Spleen (tissue), 11 donors: ENCODE measurements around the gene NFKBIE. TPM values are rescaled to one million over a fixed set of nuclear protein-coding genes. Genes with fewer than 3 reads are reported as not detected.

Experiments
- DNase-seq: peaks from one replicate; pipeline ENCODE4 v3.0.0-alpha.2; 2020
- H3K27ac ChIP-seq, 8 donors: fragments of 200-600 bp; sonication (generic) in 7 of 8; 1 replicate in 4 of 8; 2 replicates in 4 of 8; pipeline versions ENCODE4 v1.5.0 to v1.8.0; 2016 to 2021; ENCODE audit warnings: inconsistent platforms in 4 of 8, mild to moderate bottlenecking in 4 of 8, moderate library complexity in 1 of 8
- H3K27me3 ChIP-seq, 7 donors: fragments of 200-600 bp; sonication (generic) in 6 of 7; replicated peaks in 1 of 7; 1 replicate in 4 of 7; 2 replicates in 3 of 7; pipeline versions ENCODE4 v1.5.0 to v1.8.0; 2016 to 2021; ENCODE audit warnings: inconsistent platforms in 3 of 7, mild to moderate bottlenecking in 1 of 7
- H3K36me3 ChIP-seq, 6 donors: fragments of 200-600 bp; sonication (generic) in 5 of 6; 1 replicate in 4 of 6; 2 replicates in 2 of 6; pipeline versions ENCODE4 v1.5.0 to v1.8.0; 2016 to 2021; ENCODE audit warnings: inconsistent platforms in 2 of 6
- H3K4me1 ChIP-seq, 6 donors: fragments of 200-600 bp; sonication (generic) in 5 of 6; 1 replicate in 3 of 6; 2 replicates in 3 of 6; pipeline versions ENCODE4 v1.5.0 to v1.8.0; 2016 to 2021; ENCODE audit warnings: inconsistent platforms in 3 of 6
- H3K4me3 ChIP-seq, 8 donors: fragments of 200-600 bp; sonication (generic) in 7 of 8; 1 replicate in 4 of 8; 2 replicates in 4 of 8; pipeline versions ENCODE4 v1.5.0 to v1.8.0; 2016 to 2021; ENCODE audit warnings: inconsistent platforms in 4 of 8, mild to moderate bottlenecking in 4 of 8, moderate library complexity in 2 of 8
- H3K9me3 ChIP-seq, 8 donors: fragments of 200-600 bp; sonication (generic) in 7 of 8; 1 replicate in 4 of 8; 2 replicates in 4 of 8; pipeline versions ENCODE4 v1.5.0 to v1.8.0; 2016 to 2021; ENCODE audit warnings: inconsistent platforms in 4 of 8
- CTCF ChIP-seq, 11 experiments: fragments of 200-600 bp in 7 of 11; fragments of 450-650 bp in 4 of 11; sonication (generic) in 4 of 11; IDR thresholded peaks in 8 of 11; conservative IDR thresholded peaks in 3 of 11; 1 replicate in 7 of 11; 2 replicates in 4 of 11; pipeline versions ENCODE4 v1.4.0 to v1.8.0; 2016 to 2021; ENCODE audit warnings: antibody characterized with exemption in 11 of 11, inconsistent platforms in 4 of 11, mild to moderate bottlenecking in 1 of 11
- POLR2A ChIP-seq, 3 donors: fragments of 450-650 bp; IDR thresholded peaks; one replicate each; pipeline ENCODE4 v1.5.1; 2017; ENCODE audit warnings: antibody characterized with exemption in 3 of 3, mild to moderate bottlenecking in 1 of 3
- POLR2AphosphoS5 ChIP-seq, 3 donors: sonication (generic); formaldehyde crosslinking; IDR thresholded peaks; one replicate each; pipeline ENCODE4 v1.5.1; 2017; ENCODE audit warnings: antibody characterized with exemption in 3 of 3
- WGBS, 5 donors: extraction: QIAGEN DNeasy Blood & Tissue Kit in 3 of 5; methylation state at CpG; one replicate each; pipeline versions ENCODE4 v1.1.5 to v1.1.7; 2013 to 2018; 5-methylcytosine and 5-hydroxymethylcytosine counted together
- intact Hi-C: fragments of 100-400 bp; cut with DNase I; formaldehyde crosslinking; loops from one replicate; pipeline ENCODE4 v1.15.0; 2023; ENCODE audit warnings: low total_unique reads
- polyA plus RNA-seq, 3 donors: library from polyadenylated mRNA; stranded (reverse); fragments of 200-250 nt; gene quantifications; one replicate each; pipeline ENCODE4 v1.2.1, GENCODE V29; 2013
- small RNA-seq, 4 donors: library from RNA; depleted of rRNA; stranded (forward); fragments of <200 nt; gene quantifications; one replicate each; pipeline ENCODE3, GENCODE V24; 2016
- total RNA-seq, 7 donors: library from RNA; depleted of rRNA in 3 of 7; stranded (reverse); fragments of >200 nt in 3 of 7; fragmentation: NEBNext Ultra II Directional in 4 of 7; extraction: Animal tissue kit (Norgen Biotek cat#: 25700) in 4 of 7; gene quantifications; one replicate each; pipeline versions ENCODE4 v1.1.0 to v1.2.1, GENCODE V29; 2016 to 2021
- donor health status: healthy with polysubstance abuse.
- donor health status: DM: no; HTN: no; CAD: no; lungs with moderate emphysema.
- donor health status: DM: no; HTN: no; CAD: no.
- donor health status: Bipolar disorder and iron deficiency.
- donor health status: healthy.
- donor health status: DM: no; HTN: no; CAD: no.
- donor health status: DM: yes; HTN: yes; CAD: no.

The NFKBIE gene
- total and polyA plus RNA-seq, 10 donors = 32.2 to 89.7 (median 49.0) TPM

GRCh38 chr6:44216677-44217331 lies 48.5 kb downstream of the NFKBIE start, which contains the start of gene MYMX:
MYMX (plus strand) TSS chr6:44216926; CDS start chr6:44217472, 546 bp downstream.
- Histone ChIP-seq H3K9me3 (no peaks in the 10 kb centered on the region), H3K36me3 (no peaks in the 10 kb centered on the region), H3K4me1 (peaks cover 8 to 51% (median 42%) of the 10 kb centered on the region in 6 donors), H3K27ac (peak within 1 kb of the TSS in 5 of 8 donors; percentile 72 to 87 (median 78)), H3K27me3 (peaks cover 0 to 12% (median 0%) of the 10 kb centered on the region in 7 donors), H3K4me3 (no peak within 1 kb of the TSS)
- intact Hi-C loops = no loop called here
- 50 to 55% (median 51%) methylated on average over 7 of the region's 7 CpGs for WGBS, 5 donors
- TF ChIP-seq POLR2A (IDR thresholded peaks at IDR 0.05) (no peak), CTCF (IDR thresholded peaks at IDR 0.05 in 8 of 11, conservative IDR thresholded peaks at IDR 0.05 in 3 of 11) (no peak), POLR2AphosphoS5 (IDR thresholded peaks at IDR 0.05) (peak in 1 of 3 donors; percentile 9)
- no peak for DNase-seq

- DNase-seq = no peak
- H3K27me3 ChIP-seq = peaks cover 0 to 7% (median 0%) of the 10 kb centered on the region in 7 donors
- H3K27ac ChIP-seq = no peak overlapping the region
- H3K9me3 ChIP-seq = no peaks in the 10 kb centered on the region
- no peaks in the 10 kb centered on the region for H3K36me3 ChIP-seq
- TF ChIP-seq POLR2A (IDR thresholded peaks at IDR 0.05) (no peak), CTCF (IDR thresholded peaks at IDR 0.05 in 8 of 11, conservative IDR thresholded peaks at IDR 0.05 in 3 of 11) (no peak), POLR2AphosphoS5 (IDR thresholded peaks at IDR 0.05) (no peak)
- WGBS, 5 donors = 86 to 95% (median 93%) methylated on average over 6 of the region's 6 CpGs
- peaks cover 0 to 30% (median 20%) of the 10 kb centered on the region in 6 donors for H3K4me1 ChIP-seq
- intact Hi-C loops = no loop called here
- no peak overlapping the region for H3K4me3 ChIP-seq
Measured at GRCh38 chr6:44214307-44214706, 51.0 kb downstream of the NFKBIE start.

- TF ChIP-seq POLR2A (IDR thresholded peaks at IDR 0.05) (no peak), POLR2AphosphoS5 (IDR thresholded peaks at IDR 0.05) (no peak), CTCF (IDR thresholded peaks at IDR 0.05 in 8 of 11, conservative IDR thresholded peaks at IDR 0.05 in 3 of 11) (no peak)
- no peak overlapping the region for H3K4me3 ChIP-seq
- H3K27me3 ChIP-seq = no peaks in the 10 kb centered on the region
- no peaks in the 10 kb centered on the region for H3K9me3 ChIP-seq
- H3K4me1 ChIP-seq = peaks cover 0 to 6% (median 0%) of the 10 kb centered on the region in 6 donors
- intact Hi-C loops = no loop called here
- 69 to 87% (median 77%) methylated on average over 2 to 3 of the region's 3 CpGs for WGBS, 5 donors
- H3K36me3 ChIP-seq = no peaks in the 10 kb centered on the region
- DNase-seq = no peak
- no peak overlapping the region for H3K27ac ChIP-seq
Measured at GRCh38 chr6:44211284-44211683, 54.1 kb downstream of the NFKBIE start.

Small RNA genes lying within 50 kb of the gene (small RNA-seq; reads per million reads assigned to genes)
- gene RN7SL811P = 0 reads per million in 4 donors

Other genes with a start within 250 kb of the NFKBIE start
- 10 to 100 TPM; 20.2 to 31.7 (median 23.8) TPM for gene MRPL14, start 138.1 kb downstream of the NFKBIE start, total RNA-seq
- 10 to 100 TPM; 34.8 to 55.3 (median 41.4) TPM for gene MRPL14, start 138.1 kb downstream of the NFKBIE start, polyA plus RNA-seq
- 10 to 100 TPM; 12.3 to 24.8 (median 19.4) TPM for gene TMEM63B, start 138.0 kb downstream of the NFKBIE start, total RNA-seq
- 1 to 10 TPM; 2.8 to 8.5 (median 3.5) TPM for gene TMEM63B, start 138.0 kb downstream of the NFKBIE start, polyA plus RNA-seq
- gene CAPN11, start 106.7 kb downstream of the NFKBIE start, total RNA-seq = under 1 TPM in 4 of 7 donors, not detected in 3; 0.13 to 0.26 (median 0.20) TPM
- under 1 TPM; 0.12 to 0.19 (median 0.17) TPM for gene CAPN11, start 106.7 kb downstream of the NFKBIE start, polyA plus RNA-seq
- gene MYMX, start 48.6 kb downstream of the NFKBIE start, total RNA-seq = 1 to 10 TPM in 3 of 7 donors, under 1 TPM in 3, not detected in 1; 0.34 to 1.5 (median 0.87) TPM
- gene MYMX, start 48.6 kb downstream of the NFKBIE start, polyA plus RNA-seq = 1 to 10 TPM in 1 of 3 donors, under 1 TPM in 1, not detected in 1; 0.42 to 1.4 TPM
- gene SLC29A1, start 42.0 kb downstream of the NFKBIE start, total RNA-seq = 10 to 100 TPM; 28.3 to 49.4 (median 33.7) TPM
- gene SLC29A1, start 42.0 kb downstream of the NFKBIE start, polyA plus RNA-seq = 10 to 100 TPM in 1 of 3 donors, 1 to 10 TPM in 2; 8.5 to 18.4 (median 9.2) TPM
- 100 to 1,000 TPM; 372 to 546 (median 415) TPM for gene HSP90AB1, start 18.4 kb downstream of the NFKBIE start, total RNA-seq
- gene HSP90AB1, start 18.4 kb downstream of the NFKBIE start, polyA plus RNA-seq = 100 to 1,000 TPM; 196 to 330 (median 302) TPM
- gene SLC35B2, start 8.0 kb downstream of the NFKBIE start, total RNA-seq = 10 to 100 TPM; 22.4 to 30.4 (median 27.9) TPM
- 10 to 100 TPM; 17.6 to 22.0 (median 21.7) TPM for gene SLC35B2, start 8.0 kb downstream of the NFKBIE start, polyA plus RNA-seq
- gene TMEM151B, start 4.9 kb upstream of the NFKBIE start, total RNA-seq = under 1 TPM in 1 of 7 donors, not detected in 6; 0.17 TPM
- gene TMEM151B, start 4.9 kb upstream of the NFKBIE start, polyA plus RNA-seq = under 1 TPM in 2 of 3 donors, not detected in 1; 0.03 to 0.11 TPM
- gene AARS2, start 47.8 kb upstream of the NFKBIE start, total RNA-seq = 10 to 100 TPM; 11.0 to 16.8 (median 14.6) TPM
- gene AARS2, start 47.8 kb upstream of the NFKBIE start, polyA plus RNA-seq = 1 to 10 TPM; 3.5 to 6.7 (median 3.7) TPM
- gene SPATS1, start 77.1 kb upstream of the NFKBIE start, total RNA-seq = not detected
- not detected for gene SPATS1, start 77.1 kb upstream of the NFKBIE start, polyA plus RNA-seq
- 10 to 100 TPM; 17.4 to 20.3 (median 18.6) TPM for gene CDC5L, start 122.2 kb upstream of the NFKBIE start, total RNA-seq
- gene CDC5L, start 122.2 kb upstream of the NFKBIE start, polyA plus RNA-seq = 1 to 10 TPM; 5.3 to 8.0 (median 7.4) TPM